GM12891 (cell line): ENCODE results near the gene CXCL13.
"Not testable (repeated sequence)": the region's sequence is repeated elsewhere in the genome, so short reads cannot be mapped to it uniquely, and the experiment has no call there.

Experiments
- POLR2A ChIP-seq: IDR thresholded peaks from 2 replicates; pipeline ENCODE4 v1.6.1; 2011; ENCODE audit warnings: low read depth, low read length, control low read depth
- POU2F2 ChIP-seq: IDR thresholded peaks from 2 replicates; pipeline ENCODE4 v1.6.1; 2011; ENCODE audit warnings: low read depth, mild to moderate bottlenecking, control low read depth, low read length, moderate library complexity
- TAF1 ChIP-seq: IDR thresholded peaks from 2 replicates; pipeline ENCODE4 v1.6.1; 2011; ENCODE audit warnings: low read depth, low read length, control low read depth

DNA sequence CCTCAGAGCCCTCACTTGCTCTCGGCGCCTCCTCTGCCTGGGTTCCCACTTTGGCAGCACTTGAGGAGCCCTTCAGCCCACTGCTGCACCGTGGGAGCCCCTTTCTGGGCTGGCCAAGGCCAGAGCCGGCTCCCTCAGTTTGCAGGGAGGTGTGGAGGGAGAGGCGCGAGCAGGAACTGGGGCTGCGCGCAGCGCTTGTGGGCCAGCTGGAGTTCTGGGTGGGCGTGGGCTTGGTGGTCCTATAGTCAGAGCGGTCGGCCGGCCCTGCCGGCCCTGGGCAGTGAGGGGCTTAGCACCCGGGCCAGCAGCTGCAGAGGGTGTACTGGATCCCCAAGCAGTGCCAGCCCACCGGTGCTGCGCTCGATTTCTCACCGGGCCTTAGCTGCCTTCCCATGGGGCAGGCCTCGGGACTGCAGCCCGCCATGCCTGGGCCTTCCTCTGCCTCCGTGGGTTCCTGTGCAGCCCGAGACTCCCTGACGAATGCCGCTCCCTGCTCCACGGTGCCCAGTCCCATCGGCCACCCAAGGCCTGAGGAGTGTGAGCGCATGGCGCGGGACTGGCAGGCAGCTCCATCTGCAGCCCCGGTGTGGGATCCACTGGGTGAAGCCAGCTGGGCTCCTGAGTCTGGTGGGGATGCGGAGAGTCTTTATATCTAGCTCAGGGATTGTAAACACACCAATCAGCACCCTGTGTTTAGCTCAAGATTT is 35.0 kb upstream of the CXCL13 start:
- TF ChIP-seq POU2F2, POLR2A, TAF1: not testable (repeated sequence)
